Tracheal epithelial cell (primary cell): ENCODE data around the gene BRSK2. TPM values are rescaled to one million over a fixed set of nuclear protein-coding genes. Genes with fewer than 3 reads are reported as not detected.

ENCODE experiments used
- total RNA-seq: library from RNA; depleted of rRNA; stranded (reverse); fragments of >200 nt; gene quantifications from 2 replicates; pipeline ENCODE4 v1.2.1, GENCODE V29; 2014

Gene BRSK2
- total RNA-seq, result under 0.01 TPM in 1 of 2 replicates, not detected in the other

DNA sequence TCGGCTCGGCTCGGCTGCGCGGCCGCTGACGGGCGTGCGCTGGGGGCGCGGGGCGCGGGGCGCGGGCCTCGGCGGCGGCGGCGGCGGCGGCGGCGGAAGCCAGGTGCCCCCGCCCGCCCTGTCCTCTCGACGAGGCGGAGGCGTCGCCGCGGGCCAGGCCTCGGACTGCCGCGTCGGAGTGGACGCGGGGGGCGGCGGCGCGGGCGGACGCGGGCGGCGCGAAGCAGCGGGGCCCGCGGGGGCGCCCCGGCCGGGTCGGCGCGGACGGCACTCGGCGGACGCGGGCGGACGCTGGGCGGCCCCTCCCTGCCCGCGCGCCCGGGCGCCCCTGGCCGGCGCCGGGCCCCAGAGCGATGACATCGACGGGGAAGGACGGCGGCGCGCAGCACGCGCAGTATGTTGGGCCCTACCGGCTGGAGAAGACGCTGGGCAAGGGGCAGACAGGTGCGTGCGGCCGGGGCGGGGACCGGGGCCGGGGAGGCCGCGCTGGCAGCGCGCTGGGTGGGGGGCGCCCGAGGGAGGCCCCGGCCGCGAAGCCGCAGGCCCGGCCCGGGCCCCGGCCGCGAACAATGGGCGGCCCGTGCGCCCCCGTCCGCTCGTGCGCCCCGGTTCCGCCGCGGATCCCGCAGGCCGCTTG, at the start of gene BRSK2:
TSS of gene BRSK2 (plus strand) at position 3 of the 637 bp plus-strand sequence. CDS start at position 354, 351 bp downstream.

DNA sequence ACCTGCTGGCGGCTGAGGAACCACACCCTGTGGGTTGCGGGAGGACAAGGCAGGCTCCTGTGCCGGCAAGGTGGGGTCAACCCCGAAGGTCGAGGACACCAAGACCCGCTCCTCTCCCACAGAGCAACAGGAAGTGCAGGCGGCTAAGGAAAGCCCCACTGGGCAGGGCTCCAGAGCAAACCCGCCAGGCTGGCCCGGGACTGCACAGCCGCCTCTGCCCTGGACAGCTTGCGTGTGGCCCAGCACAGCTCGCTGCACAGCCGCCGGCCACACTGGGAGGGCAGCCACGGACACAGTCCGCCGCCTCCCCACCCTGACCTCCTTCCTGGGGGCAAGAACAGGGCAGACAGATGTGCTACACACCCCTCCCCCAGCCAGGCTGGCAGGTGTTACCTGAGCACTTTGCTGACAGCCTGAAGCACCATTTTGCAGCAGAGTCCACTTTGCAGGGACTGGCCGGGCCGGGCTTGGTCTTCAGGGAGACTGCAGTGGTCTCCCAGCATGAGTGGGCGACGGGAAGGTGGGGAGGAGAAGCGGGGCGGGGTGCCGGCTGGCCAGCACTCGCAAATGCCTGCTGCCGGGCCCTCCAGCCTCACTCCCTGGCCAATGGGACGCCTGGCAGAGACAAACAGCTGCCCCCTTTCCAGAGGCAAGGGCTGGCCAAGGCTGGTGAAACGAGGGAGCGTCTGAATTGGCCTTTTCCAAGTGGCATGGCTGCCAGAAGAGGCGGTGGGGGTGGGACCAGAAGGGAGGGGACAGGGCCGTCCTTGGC, 96.5 kb downstream of the BRSK2 start, which contains the start of gene MOB2:
TSS of gene MOB2 (minus strand) at position 726 of the 772 bp plus-strand sequence. CDS start at position 503, 223 bp downstream.

Other genes starting within 250 kb of the BRSK2 start
- gene MUC5AC, start 232.0 kb upstream of the BRSK2 start, total RNA-seq, result under 0.01 TPM in 1 of 2 replicates, not detected in the other
- not detected in 2 replicates for gene MUC5B, start 166.9 kb upstream of the BRSK2 start, total RNA-seq
- gene TOLLIP, start 80.3 kb upstream of the BRSK2 start, total RNA-seq, result 34.9 and 37.3 TPM in 2 replicates
- gene MOB2, start 96.8 kb downstream of the BRSK2 start, total RNA-seq, result 32.4 and 34.5 TPM in 2 replicates
- 0.21 and 0.96 TPM in 2 replicates for gene DUSP8, start 182.3 kb downstream of the BRSK2 start, total RNA-seq
- gene KRTAP5-1, start 195.3 kb downstream of the BRSK2 start, total RNA-seq, result not detected in 2 replicates
- not detected in 2 replicates for gene KRTAP5-2, start 208.4 kb downstream of the BRSK2 start, total RNA-seq
- gene KRTAP5-3, start 218.5 kb downstream of the BRSK2 start, total RNA-seq, result not detected in 2 replicates
- not detected in 2 replicates for gene KRTAP5-4, start 232.2 kb downstream of the BRSK2 start, total RNA-seq
- gene KRTAP5-5, start 239.8 kb downstream of the BRSK2 start, total RNA-seq, result not detected in 2 replicates